Hematopoietic multipotent progenitor cell treated with erythropoietin and hydrocortisone succinate and interleukin-3 and kit ligand, for 15 days (in vitro differentiated cells): ENCODE measurements around the gene PCNX1.
"Not testable (repeated sequence)": the region's sequence is repeated elsewhere in the genome, so short reads cannot be mapped to it uniquely, and the experiment has no call there.

Experiments used
- DNase-seq: peaks from one replicate; pipeline ENCODE4 v3.0.0-alpha.2; 2015; ENCODE audit warnings: low spot score

PCNX1 gene

GRCh38 chr14:71021347-71022011 lies 114.2 kb downstream of the PCNX1 start:
- DNase-seq, result no peak

- DNase-seq, result no peak
These were observed 115.0 kb downstream of the PCNX1 start for GRCh38 chr14:71022012-71022869.

- DNase-seq, result no peak
These were observed 115.7 kb downstream of the PCNX1 start for GRCh38 chr14:71022939-71023338.

GRCh38 chr14:71029236-71029781 lies 122.0 kb downstream of the PCNX1 start:
- no peak for DNase-seq

- DNase-seq, result no peak
These were observed 123.7 kb downstream of the PCNX1 start for GRCh38 chr14:71031000-71031399.

GRCh38 chr14:71036433-71036832 lies 129.2 kb downstream of the PCNX1 start:
- no peak for DNase-seq

- DNase-seq, result no peak
These were observed 141.1 kb downstream of the PCNX1 start for GRCh38 chr14:71048393-71048792.

GRCh38 chr14:71049435-71050133 lies 142.3 kb downstream of the PCNX1 start:
- DNase-seq, result no peak

- no peak for DNase-seq
These were observed 143.1 kb downstream of the PCNX1 start for GRCh38 chr14:71050227-71050823.

GRCh38 chr14:71054706-71055105 lies 147.4 kb downstream of the PCNX1 start:
- no peak for DNase-seq

- no peak for DNase-seq
These were observed 148.9 kb downstream of the PCNX1 start for GRCh38 chr14:71056168-71056567.

GRCh38 chr14:71060274-71060673 lies 153.0 kb downstream of the PCNX1 start:
- no peak for DNase-seq

GRCh38 chr14:71060825-71061455 lies 153.7 kb downstream of the PCNX1 start:
- no peak for DNase-seq

- no peak for DNase-seq
These were observed 154.2 kb downstream of the PCNX1 start for GRCh38 chr14:71061458-71061857.

- no peak for DNase-seq
These were observed 155.5 kb downstream of the PCNX1 start for GRCh38 chr14:71062581-71063303.

GRCh38 chr14:71063351-71063750 lies 156.1 kb downstream of the PCNX1 start:
- no peak for DNase-seq

GRCh38 chr14:71064747-71065146 lies 157.5 kb downstream of the PCNX1 start:
- not testable (repeated sequence) for DNase-seq

- DNase-seq, result no peak
These were observed 162.9 kb downstream of the PCNX1 start for GRCh38 chr14:71070169-71070568.

GRCh38 chr14:71071042-71071441 lies 163.8 kb downstream of the PCNX1 start:
- no peak for DNase-seq

- no peak for DNase-seq
These were observed 169.3 kb downstream of the PCNX1 start for GRCh38 chr14:71076462-71077092.
